ENCODE measurements around the gene XCL1. TPM values are rescaled to one million over a fixed set of nuclear protein-coding genes. Genes with fewer than 3 reads are reported as not detected.
A peak's percentile ranks its signal among the peaks of the same experiment; 100 is the strongest.

XCL1 gene
- total and polyA plus RNA-seq, 2 experiments from 2014 or later = 0.24 TPM; not detected in 1

GRCh38 chr1:168572633-168573032 lies 3.8 kb upstream of the XCL1 start:
- Mint-ChIP-seq H3K36me3 (ENCODE audit: low read depth) (no peaks in the 10 kb centered on the region), H3K27me3 (ENCODE audit: insufficient read depth, low read depth, poor library complexity) (peaks cover 2% of the 10 kb centered on the region), H3K4me3 (no peak overlapping the region), H3K27ac (no peak overlapping the region), H3K9me3 (no peaks in the 10 kb centered on the region; the same call in 1 of the 3 replicates), H3K4me1 (peaks cover 32% of the 10 kb centered on the region)
- H3K4me1 ChIP-seq (ENCODE audit: insufficient read depth) = peaks cover 29% of the 10 kb centered on the region
- TF ChIP-seq ZNF462 (CRISPR knock-in tag; IDR thresholded peaks at IDR 0.05) (no peak), CREB1 (CRISPR knock-in tag; IDR thresholded peaks at IDR 0.05; ENCODE audit: low read depth) (no peak), STAT1 (IDR thresholded peaks at IDR 0.05; ENCODE audit: unreplicated experiment) (no peak), ZNF114 (CRISPR knock-in tag; IDR thresholded peaks at IDR 0.05) (no peak), POLR2AphosphoS5 (IDR thresholded peaks at IDR 0.05; ENCODE audit: low read depth) (no peak), REST (IDR thresholded peaks at IDR 0.05; ENCODE audit: unreplicated experiment) (no peak), EZH2phosphoT487 (IDR thresholded peaks at IDR 0.05; ENCODE audit: unreplicated experiment) (no peak), JUNB (IDR thresholded peaks at IDR 0.05; ENCODE audit: unreplicated experiment) (no peak), NANOG (IDR thresholded peaks at IDR 0.05; ENCODE audit: borderline replicate concordance) (no peak), CTCF (conservative IDR thresholded peaks at IDR 0.05; ENCODE audit: low read depth in 2 of 2) (no peak), EZH2 (IDR thresholded peaks at IDR 0.05; ENCODE audit: low read depth, unreplicated experiment) (no peak), ETS1 (IDR thresholded peaks at IDR 0.05) (no peak), ZNF331 (CRISPR knock-in tag; IDR thresholded peaks at IDR 0.05; ENCODE audit: low read depth) (no peak)
- H3K9me2 ChIP-seq (ENCODE audit: insufficient read depth) = no peaks in the 10 kb centered on the region
- ATAC-seq (no peak), DNase-seq (ENCODE audit: low spot score) (no peak)
- no peak overlapping the region for H3K27ac ChIP-seq (ENCODE audit: low read depth)
- H3K27me3 ChIP-seq (ENCODE audit: insufficient read depth) = no peaks in the 10 kb centered on the region
- no peaks in the 10 kb centered on the region for H3K36me3 ChIP-seq (ENCODE audit: insufficient read depth)
- no peaks in the 10 kb centered on the region for H3F3A ChIP-seq (replicated peaks; ENCODE audit: low read depth)
- H4K20me1 ChIP-seq (replicated peaks; ENCODE audit: insufficient read depth) = no peaks in the 10 kb centered on the region
- no peak overlapping the region for H3K4me2 ChIP-seq
- H2AFZ ChIP-seq = 0 out of 2 replicates have a peak overlapping the region, but pooled peaks have one; percentile 23
- no peaks in the 10 kb centered on the region for H3K79me2 ChIP-seq (replicated peaks; ENCODE audit: insufficient read depth)
- H3K4me3 ChIP-seq = no peak overlapping the region

Data from GM23338 (cell line).